HCT116 (cell line): ENCODE results near the gene CFAP54.

Experiments used
- CBX3 ChIP-seq: IDR thresholded peaks from 2 replicates; pipeline ENCODE4 v1.6.1; 2012; ENCODE audit warnings: low read depth
- EZH2 ChIP-seq: fragments of 200-600 bp; sonication (generic); IDR thresholded peaks from 2 replicates; pipeline ENCODE4 v1.6.1; 2017; ENCODE audit warnings: antibody characterized with exemption, mixed run types
- EZH2phosphoT487 ChIP-seq: fragments of 200-600 bp; IDR thresholded peaks from 2 replicates; pipeline ENCODE4 v1.6.1; 2018; ENCODE audit warnings: antibody characterized with exemption, borderline replicate concordance
- JUND ChIP-seq: IDR thresholded peaks from 2 replicates; pipeline ENCODE4 v1.6.1; 2012
- MAX ChIP-seq: IDR thresholded peaks from 2 replicates; pipeline ENCODE4 v1.6.1; 2012
- POLR2A ChIP-seq: IDR thresholded peaks from 2 replicates; pipeline ENCODE4 v1.7.0; 2011; ENCODE audit warnings: borderline replicate concordance; ENCODE audit not compliant: insufficient read depth, insufficient read length; ENCODE audit errors: extremely low read depth
- POLR2AphosphoS5 ChIP-seq: IDR thresholded peaks from 2 replicates; pipeline ENCODE4 v1.6.1; 2011; ENCODE audit warnings: mild to moderate bottlenecking, low read depth, low read length, moderate library complexity
- RAD21 ChIP-seq: IDR thresholded peaks from 2 replicates; pipeline ENCODE4 v1.6.1; 2012; ENCODE audit warnings: low read depth, mild to moderate bottlenecking
- SP1 ChIP-seq: IDR thresholded peaks from 2 replicates; pipeline ENCODE4 v1.6.1; 2012; ENCODE audit warnings: low read depth
- TCF7L2 ChIP-seq: IDR thresholded peaks from 2 replicates; pipeline ENCODE4 v1.7.0; 2011; ENCODE audit warnings: borderline replicate concordance, inconsistent platforms; ENCODE audit not compliant: insufficient read depth, insufficient read length; ENCODE audit errors: extremely low read depth
- YY1 ChIP-seq: IDR thresholded peaks from 2 replicates; pipeline ENCODE4 v1.6.1; 2011; ENCODE audit warnings: low read length, low read depth, moderate library complexity, mild to moderate bottlenecking; ENCODE audit not compliant: insufficient replicate concordance; ENCODE audit errors: extremely low read depth
- ZBTB33 ChIP-seq: IDR thresholded peaks from 2 replicates; pipeline ENCODE4 v1.6.1; 2011; ENCODE audit warnings: mild to moderate bottlenecking, low read length, moderate library complexity; ENCODE audit not compliant: insufficient replicate concordance; ENCODE audit errors: extremely low read depth
- TF ChIP-seq, protein P1 (sequence below): IDR thresholded peaks from 2 replicates; pipeline ENCODE4 v1.6.1; 2012
- TF ChIP-seq, protein P2 (sequence below), 3 experiments: fragments of 200-600 bp in 1 of 3; sonication (generic) in 1 of 3; IDR thresholded peaks in 2 of 3; conservative IDR thresholded peaks in 1 of 3; 2 replicates each; pipeline ENCODE4 v1.5.1; 2012 to 2017; ENCODE audit warnings: low read depth in 2 of 3, low read length in 2 of 3, antibody characterized with exemption in 1 of 3, borderline replicate concordance in 1 of 3, control low read depth in 1 of 3, mild to moderate bottlenecking in 1 of 3, mixed read lengths in 1 of 3, mixed run types in 1 of 3, moderate library complexity in 1 of 3; ENCODE audit not compliant: insufficient read depth in 1 of 3

GRCh38 chr12:96878704-96879103 lies 389.3 kb downstream of the CFAP54 start:
- TF ChIP-seq, protein P1, sequence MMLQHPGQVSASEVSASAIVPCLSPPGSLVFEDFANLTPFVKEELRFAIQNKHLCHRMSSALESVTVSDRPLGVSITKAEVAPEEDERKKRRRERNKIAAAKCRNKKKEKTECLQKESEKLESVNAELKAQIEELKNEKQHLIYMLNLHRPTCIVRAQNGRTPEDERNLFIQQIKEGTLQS = no peak
- TF ChIP-seq JUND (no peak), POLR2A (no peak), MAX (no peak), ZBTB33 (no peak), EZH2phosphoT487 (no peak), TCF7L2 (no peak), RAD21 (no peak), YY1 (no peak), EZH2 (no peak), CBX3 (no peak), SP1 (no peak), POLR2AphosphoS5 (no peak)
- TF ChIP-seq, protein P2, sequence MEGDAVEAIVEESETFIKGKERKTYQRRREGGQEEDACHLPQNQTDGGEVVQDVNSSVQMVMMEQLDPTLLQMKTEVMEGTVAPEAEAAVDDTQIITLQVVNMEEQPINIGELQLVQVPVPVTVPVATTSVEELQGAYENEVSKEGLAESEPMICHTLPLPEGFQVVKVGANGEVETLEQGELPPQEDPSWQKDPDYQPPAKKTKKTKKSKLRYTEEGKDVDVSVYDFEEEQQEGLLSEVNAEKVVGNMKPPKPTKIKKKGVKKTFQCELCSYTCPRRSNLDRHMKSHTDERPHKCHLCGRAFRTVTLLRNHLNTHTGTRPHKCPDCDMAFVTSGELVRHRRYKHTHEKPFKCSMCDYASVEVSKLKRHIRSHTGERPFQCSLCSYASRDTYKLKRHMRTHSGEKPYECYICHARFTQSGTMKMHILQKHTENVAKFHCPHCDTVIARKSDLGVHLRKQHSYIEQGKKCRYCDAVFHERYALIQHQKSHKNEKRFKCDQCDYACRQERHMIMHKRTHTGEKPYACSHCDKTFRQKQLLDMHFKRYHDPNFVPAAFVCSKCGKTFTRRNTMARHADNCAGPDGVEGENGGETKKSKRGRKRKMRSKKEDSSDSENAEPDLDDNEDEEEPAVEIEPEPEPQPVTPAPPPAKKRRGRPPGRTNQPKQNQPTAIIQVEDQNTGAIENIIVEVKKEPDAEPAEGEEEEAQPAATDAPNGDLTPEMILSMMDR (IDR thresholded peaks at IDR 0.05 in 2 of 3, conservative IDR thresholded peaks at IDR 0.05 in 1 of 3; ENCODE audit: borderline replicate concordance in 1 of 3, insufficient read depth in 1 of 3, low read depth in 2 of 3, low read length in 2 of 3) = no peak
